ENCODE measurements around the gene FRMD4B. TPM values are rescaled to one million over a fixed set of nuclear protein-coding genes. Genes with fewer than 3 reads are reported as not detected.
A peak's percentile ranks its signal among the peaks of the same experiment; 100 is the strongest.

Gene FRMD4B
- total RNA-seq: 53.5 TPM

- Histone ChIP-seq H3K9me3 (no peaks in the 10 kb centered on the region), H3K27ac (peak within 1 kb of the TSS; percentile 15), H3K27me3 (no peaks in the 10 kb centered on the region), H3K4me3 (peak within 1 kb of the TSS; percentile 53 to 59), H3K36me3 (no peaks in the 10 kb centered on the region), H3K4me1 (peaks cover 17% of the 10 kb centered on the region)
- DNase-seq (ENCODE audit: extremely low spot score in 2 of 2): no peak
- TF ChIP-seq POLR2A (IDR thresholded peaks at IDR 0.05) (no peak), POLR2AphosphoS5 (IDR thresholded peaks at IDR 0.05; ENCODE audit: insufficient read depth in 1 of 2, low read depth in 1 of 2) (peak in 1 of 2 donors; percentile 27)
- TF ChIP-seq, protein P1, sequence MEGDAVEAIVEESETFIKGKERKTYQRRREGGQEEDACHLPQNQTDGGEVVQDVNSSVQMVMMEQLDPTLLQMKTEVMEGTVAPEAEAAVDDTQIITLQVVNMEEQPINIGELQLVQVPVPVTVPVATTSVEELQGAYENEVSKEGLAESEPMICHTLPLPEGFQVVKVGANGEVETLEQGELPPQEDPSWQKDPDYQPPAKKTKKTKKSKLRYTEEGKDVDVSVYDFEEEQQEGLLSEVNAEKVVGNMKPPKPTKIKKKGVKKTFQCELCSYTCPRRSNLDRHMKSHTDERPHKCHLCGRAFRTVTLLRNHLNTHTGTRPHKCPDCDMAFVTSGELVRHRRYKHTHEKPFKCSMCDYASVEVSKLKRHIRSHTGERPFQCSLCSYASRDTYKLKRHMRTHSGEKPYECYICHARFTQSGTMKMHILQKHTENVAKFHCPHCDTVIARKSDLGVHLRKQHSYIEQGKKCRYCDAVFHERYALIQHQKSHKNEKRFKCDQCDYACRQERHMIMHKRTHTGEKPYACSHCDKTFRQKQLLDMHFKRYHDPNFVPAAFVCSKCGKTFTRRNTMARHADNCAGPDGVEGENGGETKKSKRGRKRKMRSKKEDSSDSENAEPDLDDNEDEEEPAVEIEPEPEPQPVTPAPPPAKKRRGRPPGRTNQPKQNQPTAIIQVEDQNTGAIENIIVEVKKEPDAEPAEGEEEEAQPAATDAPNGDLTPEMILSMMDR (IDR thresholded peaks at IDR 0.05): no peak
- intact Hi-C loops (cut with DNase I): no loop called here
These were observed at the start of gene FRMD4B for GRCh38 chr3:69385723-69386555. Gene FRMD4B, minus strand, starts transcription at chr3:69386088. Its CDS starts 99 bp downstream, at chr3:69385989.

GRCh38 chr3:69433969-69434325, 48.1 kb upstream of the FRMD4B start:
- TF ChIP-seq, protein P1 (IDR thresholded peaks at IDR 0.05): no peak
- TF ChIP-seq POLR2A (IDR thresholded peaks at IDR 0.05) (no peak), POLR2AphosphoS5 (IDR thresholded peaks at IDR 0.05; ENCODE audit: insufficient read depth in 1 of 2, low read depth in 1 of 2) (no peak)
- H3K9me3 ChIP-seq: no peaks in the 10 kb centered on the region
- no peak overlapping the region for H3K27ac ChIP-seq
- H3K4me1 ChIP-seq: no peaks in the 10 kb centered on the region
- no peaks in the 10 kb centered on the region for H3K27me3 ChIP-seq
- H3K4me3 ChIP-seq: no peak overlapping the region
- no peaks in the 10 kb centered on the region for H3K36me3 ChIP-seq
- intact Hi-C loops (cut with DNase I): no loop called here
- no peak for DNase-seq (ENCODE audit: extremely low spot score in 2 of 2)

- H3K27ac ChIP-seq: no peak overlapping the region
- intact Hi-C loops (cut with DNase I): no loop called here
- H3K27me3 ChIP-seq: no peaks in the 10 kb centered on the region
- no peak overlapping the region for H3K4me3 ChIP-seq
- no peaks in the 10 kb centered on the region for H3K36me3 ChIP-seq
- DNase-seq (ENCODE audit: extremely low spot score in 2 of 2): no peak
- no peaks in the 10 kb centered on the region for H3K4me1 ChIP-seq
- H3K9me3 ChIP-seq: no peaks in the 10 kb centered on the region
- TF ChIP-seq POLR2A (IDR thresholded peaks at IDR 0.05) (no peak), POLR2AphosphoS5 (IDR thresholded peaks at IDR 0.05; ENCODE audit: insufficient read depth in 1 of 2, low read depth in 1 of 2) (no peak)
- TF ChIP-seq, protein P1 (IDR thresholded peaks at IDR 0.05): no peak
These were observed 47.5 kb upstream of the FRMD4B start for GRCh38 chr3:69433121-69433968.

DNA sequence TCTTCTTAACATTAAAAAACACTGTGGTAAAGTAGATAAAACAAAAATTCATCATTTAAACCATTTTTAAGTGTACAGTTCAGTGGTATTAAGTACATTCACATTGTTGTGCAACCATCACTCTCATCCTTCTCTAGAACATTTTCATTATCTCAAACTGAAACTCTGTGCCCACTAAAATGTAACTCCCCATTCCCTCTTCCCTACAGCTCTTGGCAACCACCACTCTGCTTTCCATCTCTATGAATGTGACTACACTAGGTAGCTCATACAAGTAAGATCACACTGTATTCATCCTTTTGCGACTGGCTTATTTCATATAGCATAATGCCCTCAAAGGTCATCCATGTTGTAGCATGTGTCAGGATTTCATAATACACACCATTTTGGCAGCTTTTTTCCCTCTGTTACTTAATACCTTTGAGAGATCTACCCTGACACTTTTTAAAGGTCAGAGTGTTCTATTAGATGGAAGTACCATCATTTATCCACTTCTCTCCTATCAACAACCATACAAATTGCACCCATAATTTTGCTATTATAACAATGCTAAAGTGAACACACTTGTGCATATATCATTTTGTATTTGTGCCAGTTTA, 42.9 kb upstream of the FRMD4B start:
- Histone ChIP-seq H3K4me1 (no peaks in the 10 kb centered on the region), H3K27ac (no peak overlapping the region), H3K36me3 (no peaks in the 10 kb centered on the region), H3K27me3 (no peaks in the 10 kb centered on the region), H3K9me3 (no peaks in the 10 kb centered on the region), H3K4me3 (no peak overlapping the region)
- intact Hi-C loops (cut with DNase I): no loop called here
- no peak for TF ChIP-seq POLR2AphosphoS5 (IDR thresholded peaks at IDR 0.05; ENCODE audit: insufficient read depth in 1 of 2, low read depth in 1 of 2)
- TF ChIP-seq, protein P1 (IDR thresholded peaks at IDR 0.05): no peak
- no peak for TF ChIP-seq POLR2A (IDR thresholded peaks at IDR 0.05)
- no peak for DNase-seq (ENCODE audit: extremely low spot score in 2 of 2)

All from vagina (tissue), 2 donors.